Neural progenitor cell (in vitro differentiated cells): ENCODE data around the gene RRP1.

Source experiments
- CTCF ChIP-seq: fragments of 200-600 bp; sonication (generic); IDR thresholded peaks from 2 replicates; pipeline ENCODE4 v1.5.1; 2017; ENCODE audit warnings: antibody characterized with exemption, mild to moderate bottlenecking
- EZH2 ChIP-seq: fragments of 200-600 bp; sonication (generic); IDR thresholded peaks from 2 replicates; pipeline ENCODE4 v1.6.1; 2017; ENCODE audit warnings: antibody characterized with exemption, mild to moderate bottlenecking, moderate library complexity
- EZH2phosphoT487 ChIP-seq: fragments of 200-600 bp; sonication (generic); IDR thresholded peaks from 2 replicates; pipeline ENCODE4 v1.6.1; 2017; ENCODE audit warnings: antibody characterized with exemption

DNA sequence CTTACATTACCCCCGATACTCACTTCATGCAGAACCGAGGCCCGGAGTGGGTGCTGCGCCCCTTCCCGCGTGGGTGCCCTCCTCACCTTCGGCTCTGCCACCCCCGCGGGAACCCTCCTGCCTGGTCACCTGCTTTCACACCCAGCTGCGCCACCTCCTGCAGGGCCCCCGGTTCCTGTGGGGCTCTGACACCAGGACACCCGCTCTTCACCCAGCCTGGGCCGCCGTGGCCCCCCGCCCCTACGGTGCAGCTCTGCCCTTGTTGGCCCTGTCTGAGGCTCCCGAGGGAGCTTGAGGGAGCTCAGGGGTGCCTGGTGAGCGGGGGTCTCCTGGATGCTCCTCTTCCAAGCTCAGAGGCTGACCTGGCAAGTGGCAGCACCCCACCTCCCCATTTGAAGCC is 19.0 kb downstream of the RRP1 start:
- TF ChIP-seq CTCF (no peak), EZH2 (no peak), EZH2phosphoT487 (no peak)
